Stimulated activated CD4-positive, alpha-beta T cell treated with anti-CD3 and anti-CD28 coated beads, Interleukin-1b, Interleukin-23, amount 100 ng/mL, for 48 hours (primary cell): ENCODE results near the gene LHPP.
"Not testable (repeated sequence)": the region's sequence is repeated elsewhere in the genome, so short reads cannot be mapped to it uniquely, and the experiment has no call there.

ENCODE experiments used
- DNase-seq: peaks from one replicate; pipeline ENCODE4 v3.0.0-alpha.2; 2020

Gene LHPP

DNA sequence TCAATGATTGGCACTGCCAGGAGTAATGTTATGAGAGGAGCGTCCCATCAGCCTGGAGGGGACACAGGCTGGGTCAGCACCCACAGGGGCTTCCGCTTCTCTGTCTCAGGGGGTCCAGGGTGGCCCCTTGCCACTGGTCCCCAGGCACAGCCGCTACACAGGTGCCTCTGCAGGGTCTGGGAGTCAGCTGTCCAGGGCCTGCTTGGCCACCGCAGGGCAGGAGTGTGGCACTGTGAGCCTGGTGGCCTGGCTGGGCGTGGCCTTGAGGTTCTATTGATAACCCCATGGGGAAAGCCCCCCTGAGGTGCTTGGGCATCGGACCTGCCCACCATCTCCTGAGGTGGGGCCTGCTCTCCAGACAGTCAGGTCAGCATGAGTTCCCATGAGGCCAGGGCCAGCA lies 136.6 kb downstream of the LHPP start:
- DNase-seq: no peak

DNA sequence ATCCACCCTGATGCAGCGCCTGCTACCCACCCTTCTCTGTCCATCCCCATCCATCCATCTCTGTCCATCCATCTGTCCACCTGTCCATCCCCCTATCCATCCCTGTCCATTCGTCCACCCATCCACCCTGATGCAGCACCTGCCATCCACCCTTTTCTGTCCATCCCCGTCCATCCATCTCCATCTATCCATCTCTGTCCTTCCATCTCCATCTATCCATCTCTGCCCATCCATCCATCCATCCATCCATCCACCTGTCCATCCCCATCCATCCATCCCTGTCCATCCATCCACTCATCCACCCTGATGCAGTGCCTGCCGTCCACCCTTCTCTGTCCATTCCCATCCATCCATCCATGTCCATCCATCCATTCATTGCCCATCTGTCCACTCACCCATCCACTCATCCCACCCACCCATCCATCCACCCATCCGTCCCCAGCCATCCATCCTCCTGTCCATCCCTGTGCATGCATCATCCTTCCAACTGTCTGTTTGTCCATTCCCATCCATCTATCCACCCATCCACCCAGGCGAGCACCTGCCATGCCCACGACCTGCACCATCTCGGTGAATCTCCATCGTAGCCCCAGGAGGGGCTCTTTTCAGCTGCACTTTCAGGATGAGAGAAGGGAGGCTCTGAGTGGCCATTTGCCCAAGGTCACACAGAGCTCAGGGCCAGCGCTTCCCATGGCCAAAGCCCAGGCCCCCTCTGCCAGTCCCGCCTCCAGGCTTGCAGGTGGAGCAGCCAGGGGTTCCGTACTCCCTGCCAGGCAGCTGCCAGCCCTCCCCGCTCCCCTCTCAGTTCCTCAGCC lies 137.4 kb downstream of the LHPP start:
- DNase-seq: no peak

DNA sequence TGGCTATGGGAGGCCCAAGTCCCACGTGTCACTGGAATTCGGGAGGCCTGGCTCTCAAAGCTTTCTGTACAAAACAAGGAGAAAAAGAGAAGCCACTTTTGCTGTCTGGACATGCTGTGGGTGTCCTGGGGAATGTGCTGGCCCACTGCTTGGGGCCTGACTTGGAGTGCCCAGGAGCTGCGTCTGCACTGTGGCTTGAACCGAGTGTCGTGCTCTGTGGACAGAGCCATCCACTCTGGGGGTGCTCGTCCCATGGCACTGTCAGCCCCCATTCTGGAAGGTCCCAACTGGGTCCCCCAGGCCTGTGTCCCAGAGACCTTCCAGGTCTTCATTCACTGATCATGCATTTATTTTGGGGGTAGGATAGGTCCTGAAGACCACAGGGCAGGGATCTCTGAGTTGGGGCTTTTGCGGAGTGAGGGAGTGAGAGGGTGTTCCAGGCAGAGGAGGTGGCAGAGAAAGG lies 138.0 kb downstream of the LHPP start:
- no peak for DNase-seq

DNA sequence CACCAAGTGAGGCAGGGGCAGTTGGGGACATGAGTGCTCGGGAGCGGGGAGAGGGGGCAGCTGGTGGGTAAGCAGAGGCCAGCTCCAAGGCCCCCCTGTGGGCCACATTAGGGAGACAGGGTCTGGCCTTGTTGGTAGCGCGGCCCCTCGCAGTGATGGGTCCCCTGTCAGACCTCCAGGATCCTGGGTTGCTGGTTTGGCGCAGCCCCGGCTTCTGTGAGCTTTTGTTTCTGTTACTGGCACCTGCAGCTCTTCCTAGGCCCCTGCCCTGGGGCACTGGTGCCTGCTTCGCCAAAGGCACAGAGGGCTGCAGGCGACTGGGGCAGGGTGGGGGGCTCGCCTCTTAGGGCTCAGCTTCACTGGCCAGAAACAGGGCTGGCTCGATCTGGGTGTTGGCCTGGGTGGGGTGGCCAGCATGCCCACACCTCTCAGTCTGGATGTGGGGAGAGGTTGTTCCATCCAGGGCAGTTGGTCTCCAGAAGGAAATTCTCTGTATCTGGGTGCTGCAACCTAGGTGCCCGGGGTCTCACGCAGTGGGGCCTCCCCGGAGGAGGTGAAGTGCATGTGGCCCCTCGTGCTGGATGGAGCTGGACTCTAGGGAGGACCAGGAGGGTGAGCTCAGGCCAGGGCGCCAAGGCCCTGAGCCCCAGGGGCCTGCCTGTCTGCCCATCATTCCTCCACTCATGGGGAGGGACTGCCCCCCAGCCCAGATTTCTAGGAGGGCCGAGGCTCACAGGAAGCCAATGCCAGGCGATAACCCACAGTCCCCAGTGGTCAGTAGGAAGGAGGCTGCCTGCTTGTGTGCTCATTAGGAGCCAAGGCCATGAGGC lies 138.6 kb downstream of the LHPP start:
- no peak for DNase-seq

DNA sequence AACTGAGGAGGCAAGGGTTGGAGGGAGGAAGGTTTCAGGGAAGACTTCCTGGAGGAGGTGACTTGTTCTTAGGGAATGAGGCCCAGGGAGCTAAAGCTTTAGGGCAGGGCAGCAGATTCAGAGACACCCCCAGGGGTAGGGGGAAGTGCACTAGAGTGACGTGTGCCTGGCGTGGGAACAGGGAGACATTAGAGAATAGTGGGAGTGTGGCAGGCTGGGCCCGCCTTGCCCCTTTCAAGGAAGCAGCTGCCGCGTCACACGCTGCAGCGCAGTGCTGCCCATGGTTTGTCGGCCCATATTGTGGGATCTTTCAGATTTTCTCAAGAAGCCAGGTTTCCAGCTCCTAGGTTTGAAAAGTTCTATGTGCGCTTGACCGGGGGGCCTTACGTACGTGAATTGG lies 139.4 kb downstream of the LHPP start:
- no peak for DNase-seq

- no peak for DNase-seq
Measured at GRCh38 chr10:124601431-124602120, 140.0 kb downstream of the LHPP start.

DNA sequence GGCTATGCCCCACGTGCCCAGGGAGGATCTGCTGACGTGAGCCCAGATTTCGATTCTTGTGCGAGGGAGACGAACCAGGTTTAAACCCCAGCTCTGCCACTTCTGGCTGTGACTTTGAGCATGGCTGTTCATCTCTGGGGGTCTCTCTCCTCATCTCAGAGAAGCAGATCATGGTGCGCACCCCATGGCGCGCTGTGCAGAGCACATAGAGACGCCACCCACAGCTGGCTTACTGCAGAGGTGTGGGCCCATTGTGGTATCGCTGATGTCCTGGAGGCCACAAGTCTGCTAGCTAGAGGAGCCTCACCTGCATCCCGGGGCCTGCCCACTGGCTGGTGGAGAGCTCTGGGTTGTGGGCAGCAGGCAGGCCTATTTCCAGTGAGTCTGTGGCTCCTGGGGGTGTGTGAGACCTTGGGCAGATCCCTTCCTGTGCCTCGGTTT lies 140.5 kb downstream of the LHPP start:
- no peak for DNase-seq

DNA sequence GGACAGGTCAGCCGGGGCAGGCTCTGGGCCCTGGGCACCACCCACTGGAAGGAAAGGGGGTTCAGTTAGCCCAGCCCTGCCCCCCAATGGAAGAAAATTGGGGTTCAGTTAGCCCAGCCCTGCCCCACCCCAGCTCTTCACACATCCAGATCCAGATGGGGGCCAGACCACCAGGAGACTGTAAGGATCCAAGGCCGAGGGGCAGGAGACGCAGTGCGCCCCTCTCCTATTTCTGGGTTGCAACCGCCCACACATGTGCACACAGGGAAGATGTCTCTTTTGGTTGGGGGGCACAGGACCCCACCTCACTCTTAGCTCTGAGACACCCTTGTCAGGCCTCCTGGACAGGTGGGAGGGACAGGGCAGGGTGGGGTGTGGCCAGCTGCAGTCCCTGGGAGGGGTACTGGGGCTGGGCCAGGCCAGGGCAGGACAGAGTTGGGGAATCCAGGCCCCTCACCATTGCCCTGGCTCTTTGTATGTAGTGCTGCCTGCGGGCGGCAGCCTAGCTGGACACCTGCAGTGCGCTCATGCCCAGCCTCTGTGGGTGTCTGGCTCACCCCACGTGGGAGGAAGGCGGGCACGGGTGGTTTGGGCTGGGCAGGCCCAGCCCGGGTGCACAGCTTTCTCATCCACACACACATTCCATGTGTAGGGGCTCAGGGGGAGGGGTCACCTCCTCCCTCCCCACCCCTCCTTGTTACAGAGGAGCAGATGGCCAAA lies 141.2 kb downstream of the LHPP start:
- no peak for DNase-seq

- no peak for DNase-seq
Measured at GRCh38 chr10:124603376-124604213, 142.0 kb downstream of the LHPP start.

GRCh38 chr10:124604214-124605000 lies 142.8 kb downstream of the LHPP start:
- DNase-seq: no peak

DNA sequence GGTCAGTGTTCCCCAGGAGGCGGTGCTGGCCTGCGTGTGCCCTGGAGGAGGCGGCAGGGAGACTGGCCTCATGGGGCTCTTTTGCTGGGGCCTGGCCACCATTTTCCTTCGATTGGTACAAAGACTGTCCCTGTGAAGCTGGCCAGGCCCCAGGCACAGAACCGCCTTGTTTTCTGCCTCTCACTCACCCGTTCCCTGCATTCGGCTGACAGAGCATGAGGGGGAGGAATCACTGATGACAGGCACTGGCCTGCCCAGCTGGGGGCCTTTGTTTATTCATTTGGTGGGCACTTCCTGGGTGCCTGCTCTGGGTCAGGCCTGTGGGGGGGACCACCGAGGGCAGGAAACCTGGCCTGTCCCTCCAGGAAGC lies 143.4 kb downstream of the LHPP start:
- no peak for DNase-seq

DNA sequence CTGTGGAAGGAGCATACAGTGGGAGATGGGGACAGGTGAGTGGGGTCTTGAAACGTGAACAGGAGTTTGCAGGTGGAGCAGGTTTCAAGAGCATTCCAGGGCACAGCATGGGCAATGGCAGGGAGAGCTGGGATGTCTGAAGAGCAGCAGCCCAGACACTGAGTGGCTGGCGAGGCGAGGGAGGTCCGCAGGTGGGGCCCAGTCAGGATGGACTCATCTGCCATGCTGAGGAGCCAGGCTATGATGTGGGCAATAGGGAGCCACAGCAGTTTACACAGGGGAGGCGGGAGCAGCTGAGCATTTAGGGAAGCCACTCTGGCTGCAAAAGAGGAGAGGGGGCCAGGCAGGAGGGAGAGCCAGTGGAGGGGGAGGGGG lies 143.8 kb downstream of the LHPP start:
- DNase-seq: no peak

GRCh38 chr10:124605856-124606812 lies 144.5 kb downstream of the LHPP start:
- DNase-seq: no peak

DNA sequence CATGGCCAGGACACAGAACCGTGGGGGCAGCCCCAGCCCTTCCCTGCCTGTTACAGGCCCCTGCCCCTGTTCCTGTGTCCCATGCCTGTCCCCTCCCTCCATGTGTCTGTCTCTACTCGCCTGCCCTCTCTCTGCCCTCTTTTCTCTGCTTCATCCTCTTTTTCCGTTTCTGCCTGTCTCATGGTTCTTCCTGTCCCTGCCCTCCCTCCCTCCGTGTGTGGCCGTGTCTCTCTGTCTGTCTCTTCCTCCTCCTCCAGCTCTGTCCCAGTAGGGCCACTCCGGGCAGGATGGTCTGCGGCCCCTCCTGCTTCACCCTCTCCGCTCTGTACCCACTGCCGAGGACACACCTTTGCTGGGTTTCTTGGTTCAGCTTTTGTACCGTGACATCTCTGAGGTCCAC lies 145.2 kb downstream of the LHPP start:
- no peak for DNase-seq

GRCh38 chr10:124607693-124608092 lies 146.1 kb downstream of the LHPP start:
- DNase-seq: no peak

DNA sequence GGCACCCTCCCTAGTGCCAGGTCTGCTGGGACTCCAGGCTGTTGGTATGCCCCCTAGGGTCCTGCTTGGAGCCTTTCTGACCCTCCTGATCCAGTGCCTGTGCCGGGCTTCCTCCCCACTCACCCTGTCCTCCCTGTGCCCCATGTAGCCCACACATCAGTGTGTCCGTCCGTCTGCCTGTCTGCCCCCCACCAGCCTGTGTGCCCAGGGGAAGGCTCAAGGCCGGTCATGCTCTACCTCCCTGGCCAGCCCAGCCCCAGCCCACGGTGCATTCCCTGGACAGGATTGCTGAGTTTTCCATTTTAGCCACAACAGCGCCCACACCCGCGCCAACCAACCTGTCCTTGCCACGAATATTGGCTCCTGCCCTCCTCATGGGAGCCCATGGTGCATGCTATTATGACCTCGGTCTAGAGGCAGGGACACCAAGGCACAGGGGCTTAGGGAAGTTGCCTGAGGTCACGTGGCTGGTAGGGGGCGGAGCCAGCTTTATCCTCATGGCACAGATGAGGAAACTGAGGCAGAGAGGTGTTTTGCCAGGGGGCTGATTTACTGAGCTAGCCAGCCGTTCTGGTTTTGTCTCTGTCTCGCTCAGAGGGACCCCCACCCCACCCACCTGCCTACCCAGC lies 146.6 kb downstream of the LHPP start:
- no peak for DNase-seq

DNA sequence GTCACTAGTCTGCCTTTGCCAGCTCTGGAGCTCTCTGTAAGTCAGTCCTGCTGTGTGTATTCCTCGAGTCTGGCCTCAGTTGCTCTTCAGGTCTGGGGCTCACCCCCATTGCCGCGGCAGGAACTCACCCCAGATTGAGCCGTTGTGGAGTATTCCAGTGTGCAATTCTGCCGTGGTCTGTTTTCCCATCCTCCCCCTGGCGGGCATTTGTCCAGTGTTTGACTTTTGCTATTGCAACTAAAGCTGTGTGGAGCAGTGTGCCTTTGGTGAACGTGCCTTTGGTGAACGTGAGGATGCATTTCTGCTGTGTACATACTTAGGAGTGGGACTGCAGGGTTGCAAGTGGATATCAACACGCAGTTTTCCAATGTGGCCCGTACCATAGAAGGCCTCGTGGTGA lies 148.1 kb downstream of the LHPP start:
- no peak for DNase-seq

- DNase-seq: not testable (repeated sequence)
Measured at GRCh38 chr10:124610186-124610585, 148.6 kb downstream of the LHPP start.

- DNase-seq: not testable (repeated sequence)
Measured at GRCh38 chr10:124610851-124611250, 149.2 kb downstream of the LHPP start.
